Panc1 (cell line): ENCODE results near the gene WDR27. TPM values are rescaled to one million over a fixed set of nuclear protein-coding genes. Genes with fewer than 3 reads are reported as not detected.

Experiments
- ATAC-seq: fragments of 200-7000 bp; cut with Tn5 transposase; 2 replicates; pipeline ENCODE4 v1.9.1; 2020; ENCODE audit warnings: mild to moderate bottlenecking, moderate library complexity
- BruUV-seq: library from RNA; stranded (reverse); fragments of 400-500 nt; replicated peaks from 2 replicates; lab custom pipeline; 2021; lab: Mats Ljungman, UMichigan
- CTCF ChIA-PET: fragments of 300-600 bp; sonication (Branson Sonifier 250); formaldehyde crosslinking; loops from one replicate; lab custom pipeline; 2022; ENCODE audit warnings: antibody characterized with exemption; lab: Charles Lee
- POLR2A ChIA-PET: fragments of 300-600 bp; sonication (Branson Sonifier 250); formaldehyde crosslinking; loops from one replicate; lab custom pipeline; 2022; ENCODE audit warnings: antibody characterized with exemption; lab: Charles Lee
- DNase-seq: peaks from one replicate; pipeline ENCODE4 v3.0.0-alpha.2; 2010; ENCODE audit warnings: low read depth, low spot score
- H3K27ac ChIP-seq: 2 replicates; pipeline ENCODE4 v1.5.1; 2011; ENCODE audit warnings: mild to moderate bottlenecking, low read length, inconsistent platforms
- H3K27me3 ChIP-seq: fragments of 200-500 bp; sonication (Bioruptor generic); 2 replicates; pipeline ENCODE4 v1.6.0; 2014; ENCODE audit warnings: low read length, inconsistent platforms; ENCODE audit not compliant: control insufficient read depth, insufficient read depth
- H3K36me3 ChIP-seq: fragments of 200-500 bp; sonication (Bioruptor generic); 2 replicates; pipeline ENCODE4 v1.5.1; 2014; ENCODE audit warnings: inconsistent platforms, mild to moderate bottlenecking, low read length, moderate library complexity; ENCODE audit not compliant: control insufficient read depth, insufficient read depth
- H3K4me1 ChIP-seq: 2 replicates; pipeline ENCODE4 v1.5.1; 2011; ENCODE audit warnings: inconsistent platforms, mild to moderate bottlenecking, low read length, moderate library complexity; ENCODE audit not compliant: control insufficient read depth, insufficient read depth
- H3K4me3 ChIP-seq, 2 experiments: 2 replicates each; pipeline ENCODE4 v1.5.1; 2011 to 2012; ENCODE audit warnings: low read depth in 2 of 2, low read length in 2 of 2, mild to moderate bottlenecking in 2 of 2, inconsistent platforms in 1 of 2, moderate library complexity in 1 of 2
- H3K9me3 ChIP-seq: fragments of 200-500 bp; sonication (Bioruptor generic); 2 replicates; pipeline ENCODE4 v1.5.1; 2014; ENCODE audit warnings: low read depth, mild to moderate bottlenecking, inconsistent platforms, low read length, moderate library complexity; ENCODE audit not compliant: control insufficient read depth, insufficient read depth
- POLR2AphosphoS5 ChIP-seq: IDR thresholded peaks from 2 replicates; pipeline ENCODE4 v1.6.1; 2012; ENCODE audit warnings: mild to moderate bottlenecking, low read depth, low read length, moderate library complexity
- REST ChIP-seq, 2 experiments: IDR thresholded peaks; 2 replicates each; pipeline ENCODE4 v1.6.1; 2011 to 2012; ENCODE audit warnings: low read depth in 2 of 2, control low read depth in 1 of 2, low read length in 1 of 2, mild to moderate bottlenecking in 1 of 2, moderate library complexity in 1 of 2; ENCODE audit not compliant: insufficient read depth in 1 of 2
- SIN3A ChIP-seq: IDR thresholded peaks from 2 replicates; pipeline ENCODE4 v1.6.1; 2012; ENCODE audit warnings: low read depth, mild to moderate bottlenecking, low read length, moderate library complexity, borderline replicate concordance; ENCODE audit not compliant: insufficient read depth
- TCF7L2 ChIP-seq: IDR thresholded peaks from 2 replicates; pipeline ENCODE4 v1.6.1; 2011; ENCODE audit warnings: mild to moderate bottlenecking, low read depth, low read length, inconsistent platforms
- in situ Hi-C: cut with HindIII; loops from 2 replicates; pipeline ENCODE4 v1.10.0; 2016; ENCODE audit warnings: low sequenced_read_pairs, low pct_unique_long_range_greater_than_20kb
- intact Hi-C: fragments of 100-400 bp; cut with micrococcal nuclease; formaldehyde crosslinking; loops from one replicate; pipeline ENCODE4 v1.10.0; 2022; ENCODE audit not compliant: unreplicated experiment
- total RNA-seq: library from RNA; stranded (reverse); gene quantifications from one replicate; pipeline ENCODE4 v1.2.1, GENCODE V29; 2021; ENCODE audit not compliant: unreplicated experiment
- TF ChIP-seq, protein P1 (sequence below): fragments of 450-650 bp; IDR thresholded peaks from 2 replicates; pipeline ENCODE4 v1.5.1; 2017; ENCODE audit warnings: mild to moderate bottlenecking

WDR27 gene
- total RNA-seq, 1 experiment from 2014 or later, result 56.3 TPM

- Histone ChIP-seq H3K9me3 (no peaks in the 10 kb centered on the region), H3K4me1 (no peaks in the 10 kb centered on the region), H3K27me3 (no peaks in the 10 kb centered on the region), H3K36me3 (peaks cover 6% of the 10 kb centered on the region), H3K4me3 (no peak overlapping the region), H3K27ac (no peak overlapping the region)
- in situ Hi-C loops, result no loop called here
- BruUV-seq, result no TSS peak
- CTCF ChIA-PET, result no interaction called here
- DNase-seq (no peak), ATAC-seq (peak; percentile 35; the same call in 1 of the 2 replicates)
- POLR2A ChIA-PET, result no interaction called here
- intact Hi-C loops, result no loop called here
- TF ChIP-seq REST (IDR thresholded peaks at IDR 0.05; ENCODE audit: insufficient read depth in 1 of 2, low read depth in 2 of 2, low read length in 1 of 2) (no peak), TCF7L2 (no peak), POLR2AphosphoS5 (no peak), SIN3A (no peak)
- TF ChIP-seq, protein P1, sequence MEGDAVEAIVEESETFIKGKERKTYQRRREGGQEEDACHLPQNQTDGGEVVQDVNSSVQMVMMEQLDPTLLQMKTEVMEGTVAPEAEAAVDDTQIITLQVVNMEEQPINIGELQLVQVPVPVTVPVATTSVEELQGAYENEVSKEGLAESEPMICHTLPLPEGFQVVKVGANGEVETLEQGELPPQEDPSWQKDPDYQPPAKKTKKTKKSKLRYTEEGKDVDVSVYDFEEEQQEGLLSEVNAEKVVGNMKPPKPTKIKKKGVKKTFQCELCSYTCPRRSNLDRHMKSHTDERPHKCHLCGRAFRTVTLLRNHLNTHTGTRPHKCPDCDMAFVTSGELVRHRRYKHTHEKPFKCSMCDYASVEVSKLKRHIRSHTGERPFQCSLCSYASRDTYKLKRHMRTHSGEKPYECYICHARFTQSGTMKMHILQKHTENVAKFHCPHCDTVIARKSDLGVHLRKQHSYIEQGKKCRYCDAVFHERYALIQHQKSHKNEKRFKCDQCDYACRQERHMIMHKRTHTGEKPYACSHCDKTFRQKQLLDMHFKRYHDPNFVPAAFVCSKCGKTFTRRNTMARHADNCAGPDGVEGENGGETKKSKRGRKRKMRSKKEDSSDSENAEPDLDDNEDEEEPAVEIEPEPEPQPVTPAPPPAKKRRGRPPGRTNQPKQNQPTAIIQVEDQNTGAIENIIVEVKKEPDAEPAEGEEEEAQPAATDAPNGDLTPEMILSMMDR, result no peak
These were observed 62.9 kb downstream of the WDR27 start for GRCh38 chr6:169638915-169639314.

- in situ Hi-C loops (no loop called here), intact Hi-C loops (no loop called here)
- no peak for DNase-seq
- Histone ChIP-seq H3K4me1 (no peaks in the 10 kb centered on the region), H3K4me3 (no peak overlapping the region), H3K27ac (no peak overlapping the region), H3K36me3 (peaks cover 8% of the 10 kb centered on the region), H3K27me3 (no peaks in the 10 kb centered on the region), H3K9me3 (no peaks in the 10 kb centered on the region)
- TF ChIP-seq REST (IDR thresholded peaks at IDR 0.05; ENCODE audit: insufficient read depth in 1 of 2, low read depth in 2 of 2, low read length in 1 of 2) (no peak), SIN3A (no peak), TCF7L2 (no peak), POLR2AphosphoS5 (no peak)
- TF ChIP-seq, protein P1, result no peak
- ChIA-PET CTCF (no interaction called here), POLR2A (no interaction called here)
- ATAC-seq, result no peak
- BruUV-seq, result no TSS peak
These were observed 63.4 kb downstream of the WDR27 start for GRCh38 chr6:169638388-169638787.
